ENCODE results near the gene HUWE1.
"Not testable (repeated sequence)": the region's sequence is repeated elsewhere in the genome, so short reads cannot be mapped to it uniquely, and the experiment has no call there.

Gene HUWE1

DNA sequence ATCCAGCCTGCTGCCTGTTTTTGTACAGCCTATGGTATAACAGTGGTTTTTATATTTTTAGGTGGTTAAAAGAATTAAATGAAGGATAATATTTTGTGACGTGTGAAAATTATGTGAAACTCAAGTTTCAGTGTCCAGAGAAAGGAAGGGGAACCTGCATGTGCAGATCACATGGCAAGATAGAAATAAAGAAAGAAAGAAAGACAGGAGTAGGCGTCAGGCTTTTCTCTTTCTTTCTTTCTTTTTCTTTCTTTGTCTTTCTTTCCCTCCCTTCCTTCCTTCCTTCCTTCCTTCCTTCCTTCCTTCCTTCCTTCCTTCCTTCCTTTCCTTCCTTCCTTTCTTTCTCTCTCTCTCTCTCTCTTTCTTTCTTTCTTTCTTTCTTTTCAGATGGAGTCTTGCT is 42.0 kb upstream of the HUWE1 start:
- no peak overlapping the region for H3K4me2 ChIP-seq (ENCODE audit: low read length)
- no peaks in the 10 kb centered on the region for H3K9me2 ChIP-seq (ENCODE audit: low read depth, low read length)
- H4K20me1 ChIP-seq (ENCODE audit: insufficient read depth, low read length) = no peaks in the 10 kb centered on the region
- H3K27me3 ChIP-seq (ENCODE audit: insufficient read depth, low read length) = no peaks in the 10 kb centered on the region
- H3K9me3 ChIP-seq (ENCODE audit: low read length) = no peaks in the 10 kb centered on the region
- TF ChIP-seq, protein P1, sequence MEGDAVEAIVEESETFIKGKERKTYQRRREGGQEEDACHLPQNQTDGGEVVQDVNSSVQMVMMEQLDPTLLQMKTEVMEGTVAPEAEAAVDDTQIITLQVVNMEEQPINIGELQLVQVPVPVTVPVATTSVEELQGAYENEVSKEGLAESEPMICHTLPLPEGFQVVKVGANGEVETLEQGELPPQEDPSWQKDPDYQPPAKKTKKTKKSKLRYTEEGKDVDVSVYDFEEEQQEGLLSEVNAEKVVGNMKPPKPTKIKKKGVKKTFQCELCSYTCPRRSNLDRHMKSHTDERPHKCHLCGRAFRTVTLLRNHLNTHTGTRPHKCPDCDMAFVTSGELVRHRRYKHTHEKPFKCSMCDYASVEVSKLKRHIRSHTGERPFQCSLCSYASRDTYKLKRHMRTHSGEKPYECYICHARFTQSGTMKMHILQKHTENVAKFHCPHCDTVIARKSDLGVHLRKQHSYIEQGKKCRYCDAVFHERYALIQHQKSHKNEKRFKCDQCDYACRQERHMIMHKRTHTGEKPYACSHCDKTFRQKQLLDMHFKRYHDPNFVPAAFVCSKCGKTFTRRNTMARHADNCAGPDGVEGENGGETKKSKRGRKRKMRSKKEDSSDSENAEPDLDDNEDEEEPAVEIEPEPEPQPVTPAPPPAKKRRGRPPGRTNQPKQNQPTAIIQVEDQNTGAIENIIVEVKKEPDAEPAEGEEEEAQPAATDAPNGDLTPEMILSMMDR (IDR thresholded peaks at IDR 0.05; ENCODE audit: low read length) = no peak
- no peak for TF ChIP-seq EZH2 (IDR thresholded peaks at IDR 0.05; ENCODE audit: borderline replicate concordance, low read length)
- H3K4me3 ChIP-seq (ENCODE audit: low read depth, low read length, poor library complexity, severe bottlenecking) = no peak overlapping the region
- H3K4me1 ChIP-seq (ENCODE audit: insufficient read depth, low read length, severe bottlenecking) = no peaks in the 10 kb centered on the region
- H3K9ac ChIP-seq (ENCODE audit: low read length) = no peak overlapping the region
- H2AFZ ChIP-seq (ENCODE audit: low read length) = no peak overlapping the region
- H3K36me3 ChIP-seq (ENCODE audit: insufficient read depth, low read length) = no peaks in the 10 kb centered on the region
- no peaks in the 10 kb centered on the region for H3F3A ChIP-seq (ENCODE audit: insufficient read depth, low read length)
- no peak overlapping the region for H3K27ac ChIP-seq (ENCODE audit: low read depth, low read length, poor library complexity, severe bottlenecking)
- H3K79me2 ChIP-seq (ENCODE audit: insufficient read depth, low read length) = no peaks in the 10 kb centered on the region

DNA sequence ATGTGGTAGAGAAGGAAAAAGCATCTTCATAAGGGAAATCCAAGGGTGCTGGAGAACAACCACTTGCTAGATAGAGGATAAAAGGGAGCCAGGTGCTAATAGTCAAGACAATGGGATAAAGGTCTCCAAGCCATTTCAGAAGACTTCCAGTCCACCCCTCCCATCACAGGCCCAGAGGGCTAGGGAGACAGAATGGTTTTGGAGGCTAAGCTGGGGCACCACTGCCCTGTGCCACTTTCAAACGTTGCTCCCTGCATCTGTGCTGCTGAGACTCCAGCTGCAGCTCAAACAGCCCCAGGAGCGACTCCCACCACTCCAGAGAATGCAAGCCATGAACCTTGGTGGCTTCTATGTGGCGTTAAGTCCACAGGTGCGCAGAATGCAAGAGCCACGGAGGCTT is 38.4 kb upstream of the HUWE1 start:
- H3K9me3 ChIP-seq (ENCODE audit: low read length) = no peaks in the 10 kb centered on the region
- no peaks in the 10 kb centered on the region for H3K79me2 ChIP-seq (ENCODE audit: insufficient read depth, low read length)
- H2AFZ ChIP-seq (ENCODE audit: low read length) = no peak overlapping the region
- no peaks in the 10 kb centered on the region for H3K4me1 ChIP-seq (ENCODE audit: insufficient read depth, low read length, severe bottlenecking)
- H3K9me2 ChIP-seq (ENCODE audit: low read depth, low read length) = no peaks in the 10 kb centered on the region
- H3K9ac ChIP-seq (ENCODE audit: low read length) = no peak overlapping the region
- no peaks in the 10 kb centered on the region for H3K27me3 ChIP-seq (ENCODE audit: insufficient read depth, low read length)
- TF ChIP-seq, protein P1 (IDR thresholded peaks at IDR 0.05; ENCODE audit: low read length) = no peak
- no peak for TF ChIP-seq EZH2 (IDR thresholded peaks at IDR 0.05; ENCODE audit: borderline replicate concordance, low read length)
- no peaks in the 10 kb centered on the region for H3F3A ChIP-seq (ENCODE audit: insufficient read depth, low read length)
- H3K36me3 ChIP-seq (ENCODE audit: insufficient read depth, low read length) = no peaks in the 10 kb centered on the region
- H4K20me1 ChIP-seq (ENCODE audit: insufficient read depth, low read length) = no peaks in the 10 kb centered on the region
- H3K27ac ChIP-seq (ENCODE audit: low read depth, low read length, poor library complexity, severe bottlenecking) = no peak overlapping the region
- no peak overlapping the region for H3K4me2 ChIP-seq (ENCODE audit: low read length)
- no peak overlapping the region for H3K4me3 ChIP-seq (ENCODE audit: low read depth, low read length, poor library complexity, severe bottlenecking)

GRCh38 chrX:53723381-53723780 is 36.9 kb upstream of the HUWE1 start:
- Histone ChIP-seq H3K79me2 (ENCODE audit: insufficient read depth, low read length) (no peaks in the 10 kb centered on the region), H3K9me2 (ENCODE audit: low read depth, low read length) (no peaks in the 10 kb centered on the region), H3K4me2 (ENCODE audit: low read length) (no peak overlapping the region), H2AFZ (ENCODE audit: low read length) (no peak overlapping the region), H3K9ac (ENCODE audit: low read length) (no peak overlapping the region), H3K36me3 (ENCODE audit: insufficient read depth, low read length) (no peaks in the 10 kb centered on the region), H3K27me3 (ENCODE audit: insufficient read depth, low read length) (no peaks in the 10 kb centered on the region), H3K9me3 (ENCODE audit: low read length) (no peaks in the 10 kb centered on the region), H3F3A (ENCODE audit: insufficient read depth, low read length) (no peaks in the 10 kb centered on the region), H4K20me1 (ENCODE audit: insufficient read depth, low read length) (no peaks in the 10 kb centered on the region), H3K4me3 (ENCODE audit: low read depth, low read length, poor library complexity, severe bottlenecking) (no peak overlapping the region), H3K27ac (ENCODE audit: low read depth, low read length, poor library complexity, severe bottlenecking) (no peak overlapping the region), H3K4me1 (ENCODE audit: insufficient read depth, low read length, severe bottlenecking) (no peaks in the 10 kb centered on the region)
- TF ChIP-seq, protein P1 (IDR thresholded peaks at IDR 0.05; ENCODE audit: low read length) = no peak
- TF ChIP-seq EZH2 (IDR thresholded peaks at IDR 0.05; ENCODE audit: borderline replicate concordance, low read length) = no peak

GRCh38 chrX:53721610-53722009 is 35.1 kb upstream of the HUWE1 start:
- H3F3A ChIP-seq (ENCODE audit: insufficient read depth, low read length); H3K27me3 ChIP-seq (ENCODE audit: insufficient read depth, low read length); H3K9me2 ChIP-seq (ENCODE audit: low read depth, low read length); H2AFZ ChIP-seq (ENCODE audit: low read length); H3K9ac ChIP-seq (ENCODE audit: low read length); H3K4me2 ChIP-seq (ENCODE audit: low read length); H4K20me1 ChIP-seq (ENCODE audit: insufficient read depth, low read length); H3K9me3 ChIP-seq (ENCODE audit: low read length); H3K36me3 ChIP-seq (ENCODE audit: insufficient read depth, low read length); H3K4me1 ChIP-seq (ENCODE audit: insufficient read depth, low read length, severe bottlenecking); H3K27ac ChIP-seq (ENCODE audit: low read depth, low read length, poor library complexity, severe bottlenecking); H3K79me2 ChIP-seq (ENCODE audit: insufficient read depth, low read length); H3K4me3 ChIP-seq (ENCODE audit: low read depth, low read length, poor library complexity, severe bottlenecking): not testable (repeated sequence)

GRCh38 chrX:53719666-53720065 is 33.1 kb upstream of the HUWE1 start:
- H3K9me2 ChIP-seq (ENCODE audit: low read depth, low read length); H2AFZ ChIP-seq (ENCODE audit: low read length); H3K4me3 ChIP-seq (ENCODE audit: low read depth, low read length, poor library complexity, severe bottlenecking); H4K20me1 ChIP-seq (ENCODE audit: insufficient read depth, low read length); H3K4me2 ChIP-seq (ENCODE audit: low read length); H3K79me2 ChIP-seq (ENCODE audit: insufficient read depth, low read length); H3K4me1 ChIP-seq (ENCODE audit: insufficient read depth, low read length, severe bottlenecking); H3K27ac ChIP-seq (ENCODE audit: low read depth, low read length, poor library complexity, severe bottlenecking); H3K9me3 ChIP-seq (ENCODE audit: low read length); H3F3A ChIP-seq (ENCODE audit: insufficient read depth, low read length); H3K27me3 ChIP-seq (ENCODE audit: insufficient read depth, low read length); H3K36me3 ChIP-seq (ENCODE audit: insufficient read depth, low read length); H3K9ac ChIP-seq (ENCODE audit: low read length): not testable (repeated sequence)

Measured in OCI-LY1 (cell line).